ENCODE measurements around the gene ZNF165. TPM values are rescaled to one million over a fixed set of nuclear protein-coding genes. Genes with fewer than 3 reads are reported as not detected.

The ZNF165 gene
- total RNA-seq, 2 experiments from 2014 or later: 5.1 to 5.5 TPM

DNA sequence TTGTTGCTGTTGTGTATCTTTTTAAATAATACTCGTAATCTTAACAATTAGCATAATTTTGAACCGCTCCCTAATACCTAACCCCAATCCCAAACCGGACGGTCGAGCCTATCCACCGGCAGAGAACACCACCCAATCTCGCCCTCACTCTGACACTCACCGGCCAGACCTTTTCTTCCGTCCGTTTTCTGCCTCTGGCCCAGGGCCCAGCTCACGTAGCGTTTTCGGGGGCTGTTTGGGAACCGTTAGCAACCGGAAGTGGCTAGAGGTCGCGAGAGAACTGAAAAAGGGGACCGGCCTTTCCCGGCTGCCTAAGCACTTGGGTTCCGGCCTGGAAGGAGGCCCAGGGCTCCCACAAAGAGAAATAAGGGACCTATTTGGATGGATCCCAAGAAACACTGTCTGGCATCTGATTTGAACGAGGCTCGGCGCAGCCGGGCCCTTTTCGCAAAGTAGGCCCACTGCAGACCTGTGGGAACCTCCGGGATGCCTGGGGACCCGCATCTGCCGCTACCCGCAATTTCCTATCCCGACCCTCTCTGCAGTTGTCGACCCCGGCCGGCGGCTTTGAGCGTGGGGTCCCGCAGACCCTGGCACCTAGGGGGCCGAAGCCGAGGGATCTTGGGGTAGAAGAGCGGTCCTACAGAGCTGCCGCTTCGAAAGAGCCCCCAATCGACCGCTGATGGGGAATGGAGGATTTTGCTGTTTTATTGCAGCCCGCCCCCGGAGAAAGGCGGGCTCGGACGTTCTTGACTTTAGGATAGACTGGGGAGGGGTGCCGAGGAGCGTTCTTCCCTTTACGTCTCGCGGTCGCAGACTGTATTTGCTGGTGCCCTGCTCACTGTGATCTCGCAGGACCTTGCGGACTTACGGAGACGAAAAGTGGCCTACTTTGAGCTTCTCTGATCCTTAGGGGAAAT, 56.5 kb downstream of the ZNF165 start:
- POLR2A ChIA-PET: interaction anchor here (0.6 to 7.9 kb wide), 11 partner anchors 9 to 990 kb away, joined by 3 to 55 read pairs (median 6); partner anchors contain the start of genes ZKSCAN4, ZSCAN16 and ZSCAN26
- CTCF ChIA-PET: interaction anchor here (1.7 kb wide), 1 partner anchor 219 kb away, joined by 4 read pairs; no protein-coding TSS in a partner anchor
- Mint-ChIP-seq H3K27me3 (no peaks in the 10 kb centered on the region), H3K36me3 (ENCODE audit: low read depth) (peaks cover 28% of the 10 kb centered on the region), H3K9me3 (no peaks in the 10 kb centered on the region), H3K4me1 (ENCODE audit: low read depth) (peaks cover 76% of the 10 kb centered on the region), H3K27ac (peak overlapping the region; percentile 95), H3K4me3 (peak overlapping the region; percentile 95)
- TF ChIP-seq, protein P1, sequence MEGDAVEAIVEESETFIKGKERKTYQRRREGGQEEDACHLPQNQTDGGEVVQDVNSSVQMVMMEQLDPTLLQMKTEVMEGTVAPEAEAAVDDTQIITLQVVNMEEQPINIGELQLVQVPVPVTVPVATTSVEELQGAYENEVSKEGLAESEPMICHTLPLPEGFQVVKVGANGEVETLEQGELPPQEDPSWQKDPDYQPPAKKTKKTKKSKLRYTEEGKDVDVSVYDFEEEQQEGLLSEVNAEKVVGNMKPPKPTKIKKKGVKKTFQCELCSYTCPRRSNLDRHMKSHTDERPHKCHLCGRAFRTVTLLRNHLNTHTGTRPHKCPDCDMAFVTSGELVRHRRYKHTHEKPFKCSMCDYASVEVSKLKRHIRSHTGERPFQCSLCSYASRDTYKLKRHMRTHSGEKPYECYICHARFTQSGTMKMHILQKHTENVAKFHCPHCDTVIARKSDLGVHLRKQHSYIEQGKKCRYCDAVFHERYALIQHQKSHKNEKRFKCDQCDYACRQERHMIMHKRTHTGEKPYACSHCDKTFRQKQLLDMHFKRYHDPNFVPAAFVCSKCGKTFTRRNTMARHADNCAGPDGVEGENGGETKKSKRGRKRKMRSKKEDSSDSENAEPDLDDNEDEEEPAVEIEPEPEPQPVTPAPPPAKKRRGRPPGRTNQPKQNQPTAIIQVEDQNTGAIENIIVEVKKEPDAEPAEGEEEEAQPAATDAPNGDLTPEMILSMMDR (IDR thresholded peaks at IDR 0.05): no peak
- Histone ChIP-seq H3K27ac (ENCODE audit: low read depth in 1 of 2, low read length in 2 of 2) (peak overlapping the region; percentile 93 to 99), H3K36me3 (ENCODE audit: insufficient read depth, low read length) (peaks cover 6% of the 10 kb centered on the region), H3K9me3 (ENCODE audit: control insufficient read depth in 1 of 2, insufficient read depth in 1 of 2, low read length in 2 of 2) (no peaks in the 10 kb centered on the region), H3K27me3 (ENCODE audit: control insufficient read depth in 1 of 2, insufficient read depth in 2 of 2, low read length in 2 of 2) (no peaks in the 10 kb centered on the region), H3K4me3 (ENCODE audit: low read length) (peak overlapping the region; percentile 79), H3K4me1 (ENCODE audit: insufficient read depth, low read length) (peaks cover 37% of the 10 kb centered on the region)
- intact Hi-C loops (cut with DNase I, micrococcal nuclease): loop anchor here (1.0 to 10.0 kb wide), 7 partner anchors 12 to 548 kb away; partner anchors contain the start of genes ZNF165 (in 2 of the 2) and ZKSCAN4 (in 1 of the 2)
- DNase-seq (peak; percentile 47 to 87 (median 68)), ATAC-seq (ENCODE audit: poor library complexity) (peak; percentile 42)

DNA sequence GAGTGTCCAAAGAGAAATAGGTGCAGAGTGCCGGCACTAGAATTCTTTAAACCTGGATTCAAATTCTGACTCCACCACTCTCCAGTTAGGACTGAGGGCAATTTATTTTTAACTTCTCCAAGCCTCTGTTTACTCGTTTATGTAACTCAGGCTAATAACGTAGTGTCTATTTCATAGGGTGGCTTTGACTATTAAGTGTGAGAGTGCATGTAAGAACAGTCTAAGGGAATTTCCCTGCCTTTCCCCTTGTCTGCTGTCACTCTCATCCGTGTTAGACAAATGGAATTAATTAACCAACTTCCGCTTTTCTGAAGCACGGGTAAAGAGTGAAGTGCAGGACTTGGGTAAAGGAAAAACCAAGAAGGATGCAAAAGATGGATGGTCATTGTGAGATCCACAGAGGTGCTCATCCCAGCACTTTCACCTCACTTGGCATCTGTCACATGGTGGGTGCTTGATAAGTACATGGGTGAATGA, 57.2 kb downstream of the ZNF165 start:
- Histone ChIP-seq H3K36me3 (ENCODE audit: insufficient read depth, low read length) (peaks cover under 1% of the 10 kb centered on the region), H3K4me1 (ENCODE audit: insufficient read depth, low read length) (peaks cover 40% of the 10 kb centered on the region), H3K27ac (ENCODE audit: low read depth in 1 of 2, low read length in 2 of 2) (peak overlapping the region; percentile 93 to 99), H3K9me3 (ENCODE audit: control insufficient read depth in 1 of 2, insufficient read depth in 1 of 2, low read length in 2 of 2) (no peaks in the 10 kb centered on the region), H3K4me3 (ENCODE audit: low read length) (peak overlapping the region; percentile 79), H3K27me3 (ENCODE audit: control insufficient read depth in 1 of 2, insufficient read depth in 2 of 2, low read length in 2 of 2) (no peaks in the 10 kb centered on the region)
- DNase-seq (peak in 3 of 14 experiments; percentile 57 to 87 (median 84)), ATAC-seq (ENCODE audit: poor library complexity) (peak; percentile 58)
- TF ChIP-seq, protein P1 (IDR thresholded peaks at IDR 0.05): no peak
- Mint-ChIP-seq H3K36me3 (ENCODE audit: low read depth) (peaks cover 34% of the 10 kb centered on the region), H3K27me3 (no peaks in the 10 kb centered on the region), H3K4me1 (ENCODE audit: low read depth) (peaks cover 83% of the 10 kb centered on the region), H3K4me3 (peak overlapping the region; percentile 95), H3K27ac (peak overlapping the region; percentile 95), H3K9me3 (no peaks in the 10 kb centered on the region)
- intact Hi-C loops (cut with DNase I, micrococcal nuclease): loop anchor here (1.0 to 10.0 kb wide), 7 partner anchors 12 to 547 kb away; partner anchors contain the start of genes ZNF165 (in 2 of the 2) and ZKSCAN4 (in 1 of the 2)
- POLR2A ChIA-PET: interaction anchor here (0.6 to 7.9 kb wide), 9 partner anchors 10 to 990 kb away, joined by 3 to 55 read pairs (median 6); partner anchors contain the start of genes ZKSCAN4 and ZSCAN16
- CTCF ChIA-PET: interaction anchor here (1.2 to 1.7 kb wide), 2 partner anchors 218 to 219 kb away, joined by 3 to 4 read pairs; no protein-coding TSS in a partner anchor

Other genes with a start within 250 kb of the ZNF165 start
- gene OR2B2, start 168.2 kb upstream of the ZNF165 start, total RNA-seq: not detected
- not detected for gene OR2B6, start 123.3 kb upstream of the ZNF165 start, total RNA-seq
- gene ZSCAN16, start 44.0 kb downstream of the ZNF165 start, total RNA-seq: 1 to 10 TPM; 7.3 to 7.4 TPM
- gene ZKSCAN8, start 61.3 kb downstream of the ZNF165 start, total RNA-seq: 10 to 100 TPM; 23.2 to 25.1 TPM
- under 1 TPM; 0.85 to 0.89 TPM for gene ZSCAN9, start 144.7 kb downstream of the ZNF165 start, total RNA-seq
- gene ZKSCAN4, start 171.7 kb downstream of the ZNF165 start, total RNA-seq: 1 to 10 TPM in 1 of 2 experiments, under 1 TPM in 1; 0.84 to 1.6 TPM
- gene NKAPL, start 178.7 kb downstream of the ZNF165 start, total RNA-seq: not detected
- gene ZSCAN26, start 186.6 kb downstream of the ZNF165 start, total RNA-seq: 1 to 10 TPM; 6.2 to 8.0 TPM
- 1 to 10 TPM; 1.3 to 1.4 TPM for gene PGBD1, start 201.0 kb downstream of the ZNF165 start, total RNA-seq